Muscle layer of duodenum (tissue), 2 donors: ENCODE data around the gene ISG15.
A peak's percentile ranks its signal among the peaks of the same experiment; 100 is the strongest.

Source experiments
- H3K27ac ChIP-seq: one replicate; pipeline ENCODE4 v1.7.0; 2013; ENCODE audit warnings: mild to moderate bottlenecking, low read length
- H3K27me3 ChIP-seq: one replicate; pipeline ENCODE4 v1.7.0; 2013; ENCODE audit warnings: low read depth, mild to moderate bottlenecking, control low read depth, low read length
- H3K36me3 ChIP-seq, 2 donors: one replicate each; pipeline ENCODE4 v1.7.0; 2013; ENCODE audit warnings: low read length in 2 of 2, control low read depth in 1 of 2, mild to moderate bottlenecking in 1 of 2; ENCODE audit not compliant: insufficient read depth in 2 of 2, control insufficient read depth in 1 of 2
- H3K4me1 ChIP-seq, 2 donors: one replicate each; pipeline ENCODE4 v1.7.0; 2013; ENCODE audit warnings: low read length in 2 of 2, mild to moderate bottlenecking in 2 of 2, control low read depth in 1 of 2, moderate library complexity in 1 of 2; ENCODE audit not compliant: insufficient read depth in 2 of 2, control insufficient read depth in 1 of 2
- H3K4me3 ChIP-seq, 2 donors: one replicate each; pipeline ENCODE4 v1.7.0; 2013; ENCODE audit warnings: low read length in 2 of 2, low read depth in 1 of 2, mild to moderate bottlenecking in 1 of 2
- H3K9me3 ChIP-seq, 2 donors: one replicate each; pipeline ENCODE4 v1.7.0; 2013; ENCODE audit warnings: low read length in 2 of 2, control low read depth in 1 of 2, mild to moderate bottlenecking in 1 of 2; ENCODE audit not compliant: control insufficient read depth in 1 of 2
- donor health status: healthy.

Gene ISG15

GRCh38 chr1:1037366-1038327 lies 24.4 kb downstream of the ISG15 start:
- Histone ChIP-seq H3K4me3 (no peak overlapping the region), H3K36me3 (peaks cover 0 to 5% of the 10 kb centered on the region in 2 donors), H3K9me3 (no peaks in the 10 kb centered on the region), H3K27me3 (no peaks in the 10 kb centered on the region), H3K4me1 (peaks cover 0 to 32% of the 10 kb centered on the region in 2 donors), H3K27ac (no peak overlapping the region)

GRCh38 chr1:1038694-1039093 lies 25.4 kb downstream of the ISG15 start:
- no peaks in the 10 kb centered on the region for H3K27me3 ChIP-seq

GRCh38 chr1:1039145-1039910 lies 26.0 kb downstream of the ISG15 start:
- no peaks in the 10 kb centered on the region for H3K27me3 ChIP-seq
- peak overlapping the region in 1 of 2 donors; percentile 64 for H3K4me3 ChIP-seq
- no peaks in the 10 kb centered on the region for H3K9me3 ChIP-seq
- no peak overlapping the region for H3K27ac ChIP-seq
- H3K36me3 ChIP-seq = peaks cover 0 to 15% of the 10 kb centered on the region in 2 donors
- H3K4me1 ChIP-seq = peaks cover 0 to 19% of the 10 kb centered on the region in 2 donors

More at GRCh38 chr1:1038694-1039093, 25.4 kb downstream of the ISG15 start:
- Histone ChIP-seq H3K36me3 (peaks cover 0 to 9% of the 10 kb centered on the region in 2 donors), H3K4me1 (peaks cover 0 to 26% of the 10 kb centered on the region in 2 donors), H3K27ac (no peak overlapping the region), H3K9me3 (no peaks in the 10 kb centered on the region), H3K4me3 (no peak overlapping the region)

DNA sequence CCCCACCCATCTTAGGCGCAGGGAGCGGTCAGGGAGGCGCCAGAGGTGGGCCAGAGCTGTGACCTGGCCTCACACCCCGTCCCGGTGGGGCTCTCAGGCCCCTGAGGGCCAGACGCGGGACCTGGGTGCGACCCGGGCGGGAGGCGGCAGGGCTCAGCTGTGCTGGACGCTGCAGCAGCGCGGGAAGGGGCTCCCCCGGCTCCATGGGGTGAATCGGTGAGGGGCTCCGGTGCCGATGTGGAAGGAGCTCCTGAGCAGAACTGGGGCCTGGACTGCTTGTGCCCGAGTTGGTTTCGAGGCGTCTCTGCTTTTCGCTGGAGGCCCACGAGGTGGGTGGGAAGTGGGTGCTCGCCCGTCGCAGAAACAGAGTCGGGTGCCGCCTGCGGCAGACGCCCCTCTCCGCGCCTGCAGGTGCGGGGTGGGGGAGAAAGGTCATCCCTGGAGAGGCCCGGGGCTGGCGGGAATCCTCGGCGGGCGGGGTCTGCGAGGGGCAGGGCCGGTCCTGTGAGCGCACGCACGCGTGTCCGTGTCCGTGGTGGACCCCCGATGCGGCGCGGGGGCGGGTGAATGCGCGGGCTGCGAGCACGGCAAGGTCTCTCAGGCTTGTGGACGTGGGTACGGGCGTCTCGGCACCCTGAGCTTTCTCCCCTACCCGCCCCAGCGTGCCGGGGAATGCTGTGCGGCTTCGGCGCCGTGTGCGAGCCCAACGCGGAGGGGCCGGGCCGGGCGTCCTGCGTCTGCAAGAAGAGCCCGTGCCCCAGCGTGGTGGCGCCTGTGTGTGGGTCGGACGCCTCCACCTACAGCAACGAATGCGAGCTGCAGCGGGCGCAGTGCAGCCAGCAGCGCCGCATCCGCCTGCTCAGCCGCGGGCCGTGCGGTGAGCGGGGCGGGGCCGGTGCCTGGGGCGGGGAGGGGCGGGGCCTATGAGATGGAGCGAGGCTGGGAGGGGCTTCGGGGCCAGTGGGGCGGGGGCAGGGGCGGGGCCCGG lies 27.0 kb downstream of the ISG15 start:
- Histone ChIP-seq H3K27me3 (no peaks in the 10 kb centered on the region), H3K9me3 (no peaks in the 10 kb centered on the region), H3K27ac (no peak overlapping the region), H3K36me3 (peaks cover 0 to 20% of the 10 kb centered on the region in 2 donors), H3K4me1 (peaks cover 0 to 17% of the 10 kb centered on the region in 2 donors), H3K4me3 (peak overlapping the region in 1 of 2 donors; percentile 64)

GRCh38 chr1:1041092-1041523 lies 27.8 kb downstream of the ISG15 start:
- H3K27me3 ChIP-seq = no peaks in the 10 kb centered on the region
- H3K9me3 ChIP-seq = no peaks in the 10 kb centered on the region
- peaks cover 0 to 24% of the 10 kb centered on the region in 2 donors for H3K36me3 ChIP-seq
- no peak overlapping the region for H3K4me3 ChIP-seq
- H3K27ac ChIP-seq = no peak overlapping the region
- H3K4me1 ChIP-seq = peaks cover 0 to 17% of the 10 kb centered on the region in 2 donors

DNA sequence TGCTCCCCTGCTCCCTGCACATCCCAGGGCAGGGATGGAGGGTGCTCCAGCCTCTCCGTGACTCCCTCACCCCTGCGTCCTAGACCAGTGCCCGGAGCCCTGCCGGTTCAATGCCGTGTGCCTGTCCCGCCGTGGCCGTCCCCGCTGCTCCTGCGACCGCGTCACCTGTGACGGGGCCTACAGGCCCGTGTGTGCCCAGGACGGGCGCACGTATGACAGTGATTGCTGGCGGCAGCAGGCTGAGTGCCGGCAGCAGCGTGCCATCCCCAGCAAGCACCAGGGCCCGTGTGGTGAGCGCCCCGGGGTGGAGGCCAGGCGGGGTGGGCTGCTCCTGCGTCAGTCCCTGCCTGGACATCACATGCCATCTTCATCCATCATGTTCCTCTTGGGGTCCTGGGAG lies 28.6 kb downstream of the ISG15 start:
- Histone ChIP-seq H3K4me1 (peaks cover 0 to 17% of the 10 kb centered on the region in 2 donors), H3K36me3 (peaks cover 0 to 31% of the 10 kb centered on the region in 2 donors), H3K27ac (no peak overlapping the region), H3K4me3 (no peak overlapping the region), H3K9me3 (no peaks in the 10 kb centered on the region), H3K27me3 (no peaks in the 10 kb centered on the region)

DNA sequence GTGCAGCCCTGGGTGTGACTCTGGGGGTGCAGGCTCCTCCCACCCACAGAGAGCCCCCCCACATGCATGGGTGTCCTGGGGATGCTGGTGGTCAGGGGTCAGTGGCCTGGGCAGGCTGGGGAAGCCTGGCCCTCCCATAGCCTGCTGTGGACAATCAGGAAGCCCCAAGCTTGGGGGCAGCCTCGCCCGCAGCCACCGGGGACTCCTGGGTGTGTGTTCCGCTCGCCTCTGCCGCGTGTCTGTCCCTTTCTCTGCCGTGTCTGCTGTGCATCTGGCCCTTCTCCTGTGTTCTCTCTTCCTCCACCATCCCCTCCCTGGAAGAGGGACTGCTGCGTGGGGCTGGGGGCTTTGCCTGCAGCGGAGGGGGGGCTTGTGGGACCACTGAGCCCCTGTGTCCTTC lies 29.5 kb downstream of the ISG15 start:
- peaks cover 0 to 40% of the 10 kb centered on the region in 2 donors for H3K36me3 ChIP-seq
- peaks cover 0 to 17% of the 10 kb centered on the region in 2 donors for H3K4me1 ChIP-seq
- H3K27me3 ChIP-seq = no peaks in the 10 kb centered on the region
- H3K27ac ChIP-seq = no peak overlapping the region
- no peak overlapping the region for H3K4me3 ChIP-seq
- H3K9me3 ChIP-seq = no peaks in the 10 kb centered on the region

GRCh38 chr1:1043411-1043810 lies 30.1 kb downstream of the ISG15 start:
- Histone ChIP-seq H3K27ac (no peak overlapping the region), H3K9me3 (no peaks in the 10 kb centered on the region), H3K4me1 (peaks cover 0 to 17% of the 10 kb centered on the region in 2 donors), H3K4me3 (no peak overlapping the region), H3K27me3 (no peaks in the 10 kb centered on the region), H3K36me3 (peaks cover 0 to 41% of the 10 kb centered on the region in 2 donors)

DNA sequence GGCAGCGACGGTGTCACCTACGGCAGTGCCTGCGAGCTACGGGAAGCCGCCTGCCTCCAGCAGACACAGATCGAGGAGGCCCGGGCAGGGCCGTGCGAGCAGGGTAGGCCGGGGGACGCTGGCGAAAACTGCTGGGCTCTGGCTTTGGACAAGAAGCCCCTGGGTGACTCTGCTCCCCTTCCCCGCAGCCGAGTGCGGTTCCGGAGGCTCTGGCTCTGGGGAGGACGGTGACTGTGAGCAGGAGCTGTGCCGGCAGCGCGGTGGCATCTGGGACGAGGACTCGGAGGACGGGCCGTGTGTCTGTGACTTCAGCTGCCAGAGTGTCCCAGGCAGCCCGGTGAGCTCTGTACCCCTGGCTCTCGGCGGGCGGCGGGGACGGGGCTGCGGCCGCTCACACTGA lies 30.6 kb downstream of the ISG15 start:
- no peak overlapping the region for H3K27ac ChIP-seq
- H3K9me3 ChIP-seq = no peaks in the 10 kb centered on the region
- H3K36me3 ChIP-seq = peaks cover 0 to 41% of the 10 kb centered on the region in 2 donors
- H3K27me3 ChIP-seq = no peaks in the 10 kb centered on the region
- no peak overlapping the region for H3K4me3 ChIP-seq
- H3K4me1 ChIP-seq = peaks cover 0 to 17% of the 10 kb centered on the region in 2 donors

DNA sequence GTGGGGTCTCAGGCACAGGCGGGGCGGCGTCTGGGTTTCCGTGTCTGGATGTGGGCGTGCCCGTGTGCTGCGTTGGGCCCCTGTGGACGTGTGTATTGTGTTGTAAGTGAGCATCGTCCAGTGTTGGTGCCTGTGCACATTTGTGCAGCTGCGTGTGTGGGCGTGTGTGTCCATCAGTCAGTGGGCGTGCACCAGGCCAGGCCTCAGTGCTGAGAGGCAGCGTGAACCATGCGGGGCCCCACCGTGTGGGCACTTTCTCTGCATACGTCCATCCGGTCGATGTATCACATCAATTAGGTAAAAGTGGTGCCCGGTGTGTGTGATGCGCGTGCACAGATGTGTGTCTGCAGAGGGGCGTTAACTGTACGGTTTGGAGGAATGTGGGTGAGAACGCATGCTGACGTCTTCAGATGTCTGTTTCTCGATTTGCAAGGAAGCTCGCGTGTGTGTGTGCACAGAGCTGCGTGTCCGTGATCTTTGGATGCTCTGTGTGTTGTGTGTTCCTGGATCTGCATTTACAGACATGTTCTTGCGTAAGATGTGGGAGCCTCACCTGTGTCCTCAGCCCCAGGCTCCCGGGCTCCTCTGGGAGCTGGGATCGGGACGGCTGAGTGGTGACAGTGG lies 31.3 kb downstream of the ISG15 start:
- no peaks in the 10 kb centered on the region for H3K9me3 ChIP-seq
- peaks cover 0 to 14% of the 10 kb centered on the region in 2 donors for H3K4me1 ChIP-seq
- H3K4me3 ChIP-seq = no peak overlapping the region
- H3K27me3 ChIP-seq = no peaks in the 10 kb centered on the region
- peaks cover 0 to 41% of the 10 kb centered on the region in 2 donors for H3K36me3 ChIP-seq
- H3K27ac ChIP-seq = no peak overlapping the region
